GM18870 (cell line): ENCODE results near the gene MARK3.
"Not testable (repeated sequence)": the region's sequence is repeated elsewhere in the genome, so short reads cannot be mapped to it uniquely, and the experiment has no call there.

Experiments used
- ATAC-seq: cut with Tn5 transposase; IDR thresholded peaks from one replicate; pipeline ENCODE4 v1.9.1; 2021; ENCODE audit warnings: moderate library complexity; ENCODE audit not compliant: unreplicated experiment

MARK3 gene

GRCh38 chr14:103522649-103523574, 137.7 kb downstream of the MARK3 start, which contains the start of gene CKB:
Gene CKB (minus strand): TSS chr14:103522830. CDS start chr14:103522493, 337 bp downstream.
- no peak for ATAC-seq

- no peak for ATAC-seq
These were observed 138.3 kb downstream of the MARK3 start for GRCh38 chr14:103523575-103523954.

GRCh38 chr14:103524002-103524935, 139.1 kb downstream of the MARK3 start:
- no peak for ATAC-seq

DNA sequence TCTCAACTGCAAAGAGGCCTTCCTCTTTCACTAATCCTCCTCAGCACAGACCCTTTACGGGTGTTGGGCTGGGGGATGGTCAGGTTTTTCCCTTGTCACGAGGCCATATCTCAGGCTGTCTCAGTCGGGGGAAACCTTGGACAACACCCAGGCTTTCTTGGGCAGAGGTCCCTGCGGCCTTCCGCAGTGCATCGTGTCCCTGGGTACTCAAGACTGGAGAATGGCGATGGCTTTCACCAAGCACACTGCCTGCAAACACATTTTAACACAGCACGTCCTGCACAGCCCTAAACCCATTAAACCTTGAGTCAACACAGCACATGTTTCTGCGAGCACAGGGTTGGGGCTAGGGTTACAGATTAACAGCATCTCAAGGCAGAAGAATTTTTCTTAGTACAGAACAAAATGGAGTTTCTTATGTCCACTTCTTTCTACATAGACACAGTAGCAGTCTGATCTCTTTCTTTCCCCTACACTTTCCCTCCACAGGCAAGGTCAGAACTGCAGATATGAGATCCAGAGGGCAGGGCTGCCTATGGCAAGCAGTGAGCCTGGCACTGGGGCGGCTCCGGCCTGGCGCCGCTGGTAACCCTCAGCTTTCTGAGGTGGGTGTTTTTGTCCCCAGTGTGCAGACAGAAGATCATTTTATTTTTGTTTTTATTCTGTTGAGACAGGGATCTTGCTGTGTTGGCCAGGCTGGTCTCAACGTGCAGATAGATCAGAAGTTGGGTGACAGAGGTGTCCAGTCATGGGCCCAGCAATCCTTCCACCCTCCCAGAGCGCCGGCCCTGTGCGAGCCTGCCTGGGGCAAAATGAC, 140.4 kb downstream of the MARK3 start:
- not testable (repeated sequence) for ATAC-seq

DNA sequence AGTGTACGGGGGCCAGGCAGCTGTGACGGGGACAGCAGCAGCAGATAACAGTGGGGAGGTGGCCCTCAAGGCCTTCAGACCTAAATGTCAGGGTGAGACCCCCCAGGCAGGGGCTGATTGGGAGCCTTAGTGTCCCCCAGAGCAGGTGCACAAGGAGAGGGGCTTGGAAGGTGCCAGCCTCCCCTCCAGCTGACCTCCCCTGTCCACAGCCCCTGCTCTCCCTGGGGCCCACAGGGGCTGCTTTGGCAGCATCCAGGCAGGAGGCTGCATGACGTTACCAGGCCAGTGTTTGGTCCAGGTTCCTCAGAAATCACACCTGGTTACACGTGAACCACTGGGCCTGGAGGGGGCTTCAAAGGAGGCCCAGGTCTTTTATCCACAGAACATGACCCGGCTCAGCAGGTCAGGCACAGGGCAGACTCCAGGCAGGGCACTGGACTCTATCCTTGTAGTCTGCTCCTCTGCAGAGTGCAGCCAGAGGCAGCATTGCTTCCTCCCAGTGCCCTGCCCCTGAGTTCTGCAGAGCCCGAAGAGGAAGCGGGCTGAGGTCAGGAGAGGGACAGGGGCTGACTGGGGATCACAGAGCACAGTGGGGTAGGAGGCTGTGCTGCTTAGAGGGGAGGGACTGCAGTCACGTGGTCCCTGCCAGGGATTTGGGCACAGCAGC, 141.2 kb downstream of the MARK3 start:
- no peak for ATAC-seq

GRCh38 chr14:103526914-103527248, 141.7 kb downstream of the MARK3 start:
- ATAC-seq = no peak

GRCh38 chr14:103527408-103528145, 142.4 kb downstream of the MARK3 start:
- peak; percentile 48 for ATAC-seq

GRCh38 chr14:103528146-103528586, 143.0 kb downstream of the MARK3 start:
- no peak for ATAC-seq

- ATAC-seq = no peak
These were observed 143.6 kb downstream of the MARK3 start, which contains the start of gene TRMT61A for GRCh38 chr14:103528587-103529382. Gene TRMT61A (plus strand): TSS chr14:103529196. CDS start chr14:103529979, 783 bp downstream.

DNA sequence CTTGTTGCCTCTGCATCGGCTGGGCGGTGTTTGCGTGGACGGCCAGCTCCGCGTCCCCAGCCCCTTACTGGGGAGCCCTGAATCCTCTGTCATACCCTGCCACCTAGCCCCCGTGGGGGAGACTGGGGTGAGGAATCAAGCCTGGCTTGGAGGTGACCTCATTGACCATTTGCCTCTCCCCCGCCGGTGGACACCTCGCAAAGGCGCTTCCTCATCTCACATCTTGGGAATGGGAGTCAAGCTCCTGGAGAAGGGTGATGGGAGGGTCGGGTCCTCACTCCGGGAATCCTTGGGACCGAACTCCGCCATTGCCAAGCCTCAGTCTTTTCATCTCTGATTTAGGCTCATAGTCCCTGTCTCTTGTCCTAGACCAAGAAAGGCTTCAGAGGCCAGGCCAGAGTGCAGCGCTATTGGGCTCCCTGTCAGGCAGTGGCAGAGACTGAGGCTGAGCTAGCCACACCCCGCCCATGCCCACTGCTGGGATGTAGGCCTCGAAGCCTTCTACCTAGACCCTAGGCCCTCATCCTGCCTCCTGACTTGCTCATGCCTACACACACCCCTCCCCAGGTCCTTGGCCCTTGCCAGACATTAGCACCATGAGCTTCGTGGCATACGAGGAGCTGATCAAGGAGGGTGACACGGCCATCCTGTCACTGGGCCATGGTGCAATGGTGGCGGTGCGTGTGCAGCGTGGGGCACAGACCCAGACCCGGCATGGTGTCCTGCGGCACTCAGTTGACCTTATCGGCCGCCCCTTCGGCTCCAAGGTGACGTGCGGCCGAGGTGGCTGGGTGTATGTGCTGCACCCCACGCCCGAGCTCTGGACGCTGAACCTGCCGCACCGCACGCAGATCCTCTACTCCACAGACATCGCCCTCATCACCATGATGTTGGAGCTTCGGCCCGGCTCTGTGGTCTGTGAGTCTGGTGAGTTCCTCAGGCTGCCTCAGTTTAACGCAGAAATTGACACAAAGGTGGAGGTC, 144.5 kb downstream of the MARK3 start:
- no peak for ATAC-seq

DNA sequence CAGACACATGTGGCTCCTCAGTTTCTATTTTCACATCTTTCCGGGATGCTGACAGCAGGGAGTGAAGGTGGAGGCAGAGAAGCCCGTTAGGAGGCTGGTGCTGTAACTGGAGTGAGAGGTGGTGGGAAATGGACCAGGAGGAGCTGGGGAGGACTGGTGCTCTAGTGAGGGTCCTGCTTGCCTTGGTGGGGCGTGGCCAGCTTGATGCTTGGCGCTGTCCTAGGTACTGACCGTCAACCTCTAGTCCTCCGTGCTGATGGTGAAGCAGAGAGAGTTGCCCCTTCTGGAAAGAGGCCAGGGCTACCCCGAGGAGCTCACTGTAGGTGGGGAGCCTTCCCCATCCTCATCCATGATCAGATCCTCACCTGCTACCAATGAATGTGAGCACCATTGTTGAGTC, 145.2 kb downstream of the MARK3 start:
- ATAC-seq = no peak

DNA sequence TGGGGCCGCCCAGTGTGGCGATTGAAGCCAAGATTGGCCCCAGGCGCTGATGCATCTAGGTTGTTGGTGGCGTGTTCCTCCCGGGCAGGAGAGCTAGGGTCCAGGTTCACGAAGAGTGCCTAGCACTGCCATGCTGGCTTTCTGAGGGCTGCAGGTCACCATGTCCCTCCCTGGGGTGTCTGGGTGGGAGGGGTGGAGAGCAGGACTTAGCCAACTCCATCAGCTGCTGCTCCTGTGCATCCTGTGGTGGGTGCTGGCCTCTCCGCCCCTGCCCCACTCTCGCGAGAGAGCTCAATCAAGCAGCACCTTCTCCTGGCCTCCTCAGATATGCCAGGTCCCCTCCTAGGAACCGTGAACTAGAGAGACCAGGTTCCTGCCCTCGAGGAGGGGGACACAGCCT, 145.6 kb downstream of the MARK3 start:
- ATAC-seq = no peak

- no peak for ATAC-seq
These were observed 146.4 kb downstream of the MARK3 start for GRCh38 chr14:103531421-103532215.

GRCh38 chr14:103532216-103533136, 147.3 kb downstream of the MARK3 start:
- ATAC-seq = no peak

DNA sequence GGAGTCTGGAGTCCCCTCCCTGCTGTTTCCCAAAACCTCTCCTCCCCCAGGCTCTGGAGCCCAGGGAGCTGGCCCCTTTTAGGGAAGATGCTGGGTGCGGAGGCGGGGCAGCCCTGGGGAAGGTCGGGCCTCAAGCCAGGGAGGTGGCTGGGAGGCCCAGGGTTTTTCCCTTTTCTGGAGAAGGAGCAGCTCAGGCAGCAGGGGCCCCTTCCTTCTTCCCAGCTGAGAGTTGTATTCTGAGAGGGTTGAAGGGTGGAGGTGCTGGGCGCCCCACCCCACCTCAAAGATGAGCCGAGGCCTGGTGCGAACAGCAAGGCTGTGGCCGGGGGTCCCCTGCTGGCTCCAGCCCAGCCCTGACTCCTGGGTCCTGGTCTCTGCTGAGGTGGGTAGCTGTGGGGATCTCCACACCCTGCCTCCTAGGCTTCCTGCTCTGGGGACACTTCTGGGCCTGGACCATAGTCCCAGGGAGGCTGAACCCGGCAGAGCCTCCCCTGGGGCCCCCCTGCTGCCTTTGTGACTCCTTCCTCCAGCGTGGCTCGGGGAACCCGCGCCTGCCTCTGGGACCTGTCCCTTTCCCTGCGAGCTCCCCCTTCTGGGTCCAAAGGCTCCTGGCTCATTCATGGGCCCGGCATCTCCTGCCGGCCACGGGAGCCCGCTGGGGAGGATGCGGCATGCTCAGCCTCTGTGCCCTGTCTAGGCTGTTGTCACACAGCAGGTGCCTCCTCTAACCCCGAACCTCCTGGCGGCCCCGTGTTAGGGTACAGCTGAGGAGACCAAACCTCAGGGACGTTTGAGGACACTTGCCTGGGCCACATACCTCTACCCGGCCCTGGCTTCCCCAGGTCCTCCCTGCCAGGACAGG, 148.2 kb downstream of the MARK3 start:
- ATAC-seq = no peak
